IMR-90 (cell line): Measurements from ENCODE around the gene DDX24. TPM values are rescaled to one million over a fixed set of nuclear protein-coding genes. Genes with fewer than 3 reads are reported as not detected.
A peak's percentile ranks its signal among the peaks of the same experiment; 100 is the strongest.

Experiments
- ATAC-seq: fragments of 200-7000 bp; cut with Tn5 transposase; 2 replicates; pipeline ENCODE4 v1.9.1; 2020; ENCODE audit warnings: low read depth, mild to moderate bottlenecking, moderate library complexity
- BruUV-seq: library from RNA; stranded (reverse); fragments of 400-500 nt; replicated peaks from 2 replicates; lab custom pipeline; 2021; lab: Mats Ljungman, UMichigan
- CTCF ChIA-PET: fragments of 300-600 bp; formaldehyde crosslinking; extraction: SDS; loops from one replicate; lab custom pipeline; 2021; ENCODE audit warnings: antibody characterized with exemption; lab: Yijun Ruan, JAX
- POLR2A ChIA-PET: fragments of 300-600 bp; sonication (Branson Sonifier 250); formaldehyde crosslinking; loops from one replicate; lab custom pipeline; 2022; ENCODE audit warnings: antibody characterized with exemption; ENCODE audit not compliant: unreplicated experiment; lab: Charles Lee
- DNase-seq: peaks from one replicate; pipeline ENCODE4 v3.0.0; 2013
- H2AFZ ChIP-seq: replicated peaks from 2 replicates; pipeline ENCODE3; 2013; ENCODE audit warnings: low read length, mild to moderate bottlenecking; ENCODE audit not compliant: poor library complexity
- H2AK5ac ChIP-seq: 2 replicates; pipeline ENCODE4 v1.6.1; 2013; ENCODE audit warnings: low read depth, low read length, inconsistent platforms
- H2AK9ac ChIP-seq: replicated peaks from 2 replicates; pipeline ENCODE3; 2013; ENCODE audit warnings: mild to moderate bottlenecking, low read depth, low read length, moderate library complexity; ENCODE audit not compliant: poor library complexity
- H2BK120ac ChIP-seq: 2 replicates; pipeline ENCODE4 v1.6.1; 2013; ENCODE audit warnings: low read depth, low read length, inconsistent platforms
- H2BK15ac ChIP-seq: 3 replicates; pipeline ENCODE4 v1.6.1; 2013; ENCODE audit warnings: low read depth, low read length, inconsistent platforms
- H2BK20ac ChIP-seq: 2 replicates; pipeline ENCODE4 v1.6.1; 2013; ENCODE audit warnings: low read depth, mild to moderate bottlenecking, inconsistent platforms, low read length, moderate library complexity
- H2BK5ac ChIP-seq: 2 replicates; pipeline ENCODE4 v1.6.1; 2013; ENCODE audit warnings: mild to moderate bottlenecking, low read depth, low read length, inconsistent platforms; ENCODE audit not compliant: poor library complexity, severe bottlenecking
- H3K14ac ChIP-seq: replicated peaks from 2 replicates; pipeline ENCODE4 v1.6.1; 2013; ENCODE audit warnings: low read depth, low read length, inconsistent platforms
- H3K18ac ChIP-seq: 2 replicates; pipeline ENCODE4 v1.6.1; 2013; ENCODE audit warnings: low read depth, low read length, control low read depth
- H3K23ac ChIP-seq: 2 replicates; pipeline ENCODE4 v1.6.1; 2013; ENCODE audit warnings: low read depth, low read length, inconsistent platforms
- H3K27ac ChIP-seq: 2 replicates; pipeline ENCODE4 v1.5.1; 2013; ENCODE audit warnings: mild to moderate bottlenecking, control low read depth, low read length; ENCODE audit not compliant: insufficient read depth
- H3K27me3 ChIP-seq: 2 replicates; pipeline ENCODE4 v1.6.1; 2013; ENCODE audit warnings: low read length; ENCODE audit not compliant: control insufficient read depth, insufficient read depth
- H3K36me3 ChIP-seq: 2 replicates; pipeline ENCODE4 v1.6.1; 2013; ENCODE audit warnings: low read length, mixed read lengths; ENCODE audit not compliant: control insufficient read depth, insufficient read depth
- H3K4ac ChIP-seq: 2 replicates; pipeline ENCODE4 v1.6.1; 2013; ENCODE audit warnings: low read depth, low read length, inconsistent platforms
- H3K4me1 ChIP-seq: 2 replicates; pipeline ENCODE4 v1.6.1; 2013; ENCODE audit warnings: low read length, mixed read lengths; ENCODE audit not compliant: control insufficient read depth, insufficient read depth
- H3K4me2 ChIP-seq: 2 replicates; pipeline ENCODE4 v1.6.1; 2013; ENCODE audit warnings: low read depth, mild to moderate bottlenecking, control low read depth, low read length, moderate library complexity
- H3K4me3 ChIP-seq: 2 replicates; pipeline ENCODE4 v1.5.1; 2013; ENCODE audit warnings: low read depth, mild to moderate bottlenecking, control low read depth, low read length, moderate library complexity; ENCODE audit not compliant: insufficient read depth
- H3K56ac ChIP-seq: 2 replicates; pipeline ENCODE4 v1.6.1; 2013; ENCODE audit warnings: low read length, inconsistent platforms; ENCODE audit not compliant: insufficient read depth; ENCODE audit errors: extremely low read depth
- H3K79me1 ChIP-seq, 2 experiments: 2 replicates each; pipeline ENCODE4 v1.6.1; 2013; ENCODE audit warnings: low read length in 2 of 2, inconsistent platforms in 1 of 2, low read depth in 1 of 2
- H3K9ac ChIP-seq: 2 replicates; pipeline ENCODE4 v1.6.1; 2013; ENCODE audit warnings: low read depth, low read length, control low read depth
- H3K9me1 ChIP-seq: 2 replicates; pipeline ENCODE4 v1.6.1; 2013; ENCODE audit warnings: low read length, inconsistent platforms; ENCODE audit not compliant: insufficient read depth
- H3K9me3 ChIP-seq: 2 replicates; pipeline ENCODE4 v1.6.1; 2013; ENCODE audit warnings: low read length; ENCODE audit not compliant: control insufficient read depth, insufficient read depth
- H4K20me1 ChIP-seq: 2 replicates; pipeline ENCODE4 v1.6.1; 2013; ENCODE audit warnings: low read length, inconsistent platforms; ENCODE audit not compliant: insufficient read depth
- H4K5ac ChIP-seq: 2 replicates; pipeline ENCODE4 v1.6.1; 2013; ENCODE audit warnings: mild to moderate bottlenecking, low read depth, low read length, control low read depth
- H4K8ac ChIP-seq, 2 experiments: 2 replicates each; pipeline ENCODE4 v1.6.1; 2013; ENCODE audit warnings: low read depth in 2 of 2, low read length in 2 of 2, control low read depth in 1 of 2, inconsistent platforms in 1 of 2
- H4K91ac ChIP-seq: 2 replicates; pipeline ENCODE4 v1.6.1; 2013; ENCODE audit warnings: low read depth, low read length, inconsistent platforms; ENCODE audit not compliant: insufficient read depth
- BHLHE40 ChIP-seq: fragments of 150-350 bp; IDR thresholded peaks from 2 replicates; pipeline ENCODE4 v1.6.1; 2016; ENCODE audit warnings: mild to moderate bottlenecking, low read depth, low read length
- CEBPB ChIP-seq: IDR thresholded peaks from 2 replicates; pipeline ENCODE4 v1.6.1; 2012; ENCODE audit warnings: low read depth, low read length, improper control_type of control experiment
- CHD1 ChIP-seq: IDR thresholded peaks from 2 replicates; pipeline ENCODE4 v1.6.1; 2012; ENCODE audit warnings: low read depth, low read length, improper control_type of control experiment
- MAFK ChIP-seq: IDR thresholded peaks from 2 replicates; pipeline ENCODE4 v1.6.1; 2012; ENCODE audit warnings: low read depth, low read length, improper control_type of control experiment
- SMC3 ChIP-seq: fragments of 150-350 bp; IDR thresholded peaks from 2 replicates; pipeline ENCODE4 v1.6.1; 2016; ENCODE audit warnings: low read depth, mild to moderate bottlenecking, antibody characterized with exemption, low read length, moderate library complexity
- USF2 ChIP-seq: fragments of 150-350 bp; IDR thresholded peaks from 2 replicates; pipeline ENCODE4 v1.6.1; 2017; ENCODE audit warnings: mild to moderate bottlenecking, antibody characterized with exemption, low read length, low read depth
- WGBS, 2 experiments: methylation state at CpG; one replicate each; pipeline versions ENCODE4 v1.1.5 to v1.1.7; 2013; ENCODE audit warnings: missing lambda C conversion rate in 2 of 2; ENCODE audit not compliant: insufficient read length in 1 of 2; ENCODE audit errors: extremely low coverage in 2 of 2; 5-methylcytosine and 5-hydroxymethylcytosine counted together
- dilution Hi-C: fragments of 300-500 bp; cut with HindIII; formaldehyde crosslinking; loops from one replicate; pipeline ENCODE4 v1.14.3; 2018; ENCODE audit warnings: low sequenced_read_pairs; ENCODE audit not compliant: unreplicated experiment
- in situ Hi-C: fragments of 300-500 bp; cut with MboI; formaldehyde crosslinking; loops from 3 replicates; pipeline ENCODE4 v1.14.3; 2019; ENCODE audit warnings: low sequenced_read_pairs, inconsistent platforms, mixed read lengths
- intact Hi-C: fragments of 100-400 bp; cut with micrococcal nuclease; formaldehyde crosslinking; loops from 2 replicates; pipeline ENCODE4 v1.10.0; 2022
- polyA plus RNA-seq, 3 experiments: library from polyadenylated mRNA; depleted of rRNA; stranded (reverse); fragments of >200 nt; gene quantifications; 2 replicates each; pipeline ENCODE4 v1.2.3, GENCODE V29; 2012; ENCODE audit warnings: low replicate concordance in 1 of 3
- total RNA-seq: library from RNA; depleted of rRNA; stranded (reverse); fragments of >200 nt; gene quantifications from 2 replicates; pipeline ENCODE4 v1.2.3, GENCODE V29; 2012

DDX24 gene
- total and polyA plus RNA-seq, 2 of the 4 experiments (the other 2 are of a cell fraction) = 134 to 155 TPM

DNA sequence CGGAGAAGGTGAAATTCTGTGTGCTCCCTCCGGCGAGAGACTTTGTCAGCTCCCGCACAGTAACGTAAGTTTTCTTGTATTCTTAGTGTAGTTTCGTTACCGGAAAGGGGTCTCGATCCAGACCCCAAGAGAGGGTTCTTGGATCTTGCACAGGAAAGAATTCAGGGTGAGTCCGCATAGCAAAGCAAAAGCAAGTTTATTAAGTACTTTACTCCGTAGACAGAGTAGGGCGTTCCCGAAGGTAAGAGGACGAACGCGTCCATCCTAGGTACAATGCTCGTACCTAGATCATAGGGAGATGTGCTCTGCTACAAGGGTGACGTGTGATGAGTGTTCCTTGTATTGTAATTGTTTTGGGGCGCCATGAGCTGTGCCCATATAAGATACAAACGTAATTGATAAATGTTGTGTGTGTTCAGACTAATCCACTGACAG is 401 bp upstream of the DDX24 start:
- peak; percentile 36 for ATAC-seq

More for the DNA sequence above, 401 bp upstream of the DDX24 start:
- dilution Hi-C loops (no loop called here), intact Hi-C loops (loop anchor here (2.0 to 5.0 kb wide), 2 partner anchors 47 to 749 kb away; partner anchors contain the start of genes BTBD7 and IFI27L2), in situ Hi-C loops (no loop called here)
- H3K27ac ChIP-seq = peak overlapping the region; percentile 51
- BruUV-seq = no TSS peak
- POLR2A ChIA-PET = interaction anchor here (0.6 to 1.2 kb wide), 2 partner anchors 19 to 55 kb away, joined by 3 read pairs; partner anchors contain the start of gene OTUB2
- DNase-seq = no peak
- peak overlapping the region; percentile 70 to 95 for H4K8ac ChIP-seq
- H3K36me3 ChIP-seq = peaks cover 15% of the 10 kb centered on the region
- peak overlapping the region; percentile 97 for H3K9ac ChIP-seq
- peak overlapping the region; percentile 97 for H3K4me2 ChIP-seq
- peak overlapping the region; percentile 47; the same call in 1 of the 2 replicates for H4K91ac ChIP-seq
- H2BK5ac ChIP-seq = peak overlapping the region; percentile 15
- peak overlapping the region; percentile 58; the same call in 1 of the 3 replicates for H2BK15ac ChIP-seq
- H3K4ac ChIP-seq = peak overlapping the region; percentile 47
- H3K56ac ChIP-seq = peak overlapping the region; percentile 87
- CTCF ChIA-PET = interaction anchor here (0.9 to 1.8 kb wide), 3 partner anchors 45 to 55 kb away, joined by 3 to 10 read pairs (median 3); no protein-coding TSS in a partner anchor
- H3K4me3 ChIP-seq = peak overlapping the region; percentile 84
- H4K5ac ChIP-seq = peak overlapping the region; percentile 65; the same call in 1 of the 2 replicates
- peak overlapping the region; percentile 84 for H3K14ac ChIP-seq
- H3K27me3 ChIP-seq = no peaks in the 10 kb centered on the region
- peaks cover 32% of the 10 kb centered on the region for H4K20me1 ChIP-seq
- peak overlapping the region; percentile 86 for H2AK9ac ChIP-seq
- H2BK20ac ChIP-seq = no peak overlapping the region
- no peaks in the 10 kb centered on the region for H3K9me3 ChIP-seq
- peak overlapping the region; percentile 54; the same call in 1 of the 2 replicates for H2AK5ac ChIP-seq
- peak overlapping the region; percentile 50; the same call in 1 of the 2 replicates for H2BK120ac ChIP-seq
- TF ChIP-seq SMC3 = no peak
- TF ChIP-seq BHLHE40 = no peak
- TF ChIP-seq CEBPB = no peak
- TF ChIP-seq MAFK = no peak
- TF ChIP-seq CHD1 = no peak
- no peak for TF ChIP-seq USF2
- peaks cover 6% of the 10 kb centered on the region for H3K9me1 ChIP-seq
- peak overlapping the region; percentile 97 for H3K23ac ChIP-seq
- peaks cover 6% of the 10 kb centered on the region for H3K4me1 ChIP-seq
- WGBS, 2 experiments = no CpG with 5 or more reads among the region's 19 CpGs
- peak overlapping the region; percentile 43; the same call in 1 of the 2 replicates for H3K18ac ChIP-seq
- peaks cover 22 to 52% of the 10 kb centered on the region in 2 experiments; a peak in 3 of 4 replicates for H3K79me1 ChIP-seq
- peak overlapping the region; percentile 91 for H2AFZ ChIP-seq
